ENCODE results near the gene RTF2.

Gene RTF2

GRCh38 chr20:56438284-56438683, 30.1 kb upstream of the RTF2 start:
- Histone ChIP-seq H3K27ac (ENCODE audit: low read depth, low read length) (no peak overlapping the region), H3K4me3 (ENCODE audit: low read depth, low read length) (no peak overlapping the region), H3K36me3 (ENCODE audit: control insufficient read depth, insufficient read depth, low read length) (no peaks in the 10 kb centered on the region), H3K9me3 (ENCODE audit: control insufficient read depth, insufficient read depth, low read depth, low read length) (no peaks in the 10 kb centered on the region), H3K27me3 (ENCODE audit: control insufficient read depth, insufficient read depth, low read length) (no peaks in the 10 kb centered on the region), H3K4me1 (ENCODE audit: control insufficient read depth, insufficient read depth, low read length) (no peaks in the 10 kb centered on the region), H3K9ac (ENCODE audit: low read length) (no peak overlapping the region)

DNA sequence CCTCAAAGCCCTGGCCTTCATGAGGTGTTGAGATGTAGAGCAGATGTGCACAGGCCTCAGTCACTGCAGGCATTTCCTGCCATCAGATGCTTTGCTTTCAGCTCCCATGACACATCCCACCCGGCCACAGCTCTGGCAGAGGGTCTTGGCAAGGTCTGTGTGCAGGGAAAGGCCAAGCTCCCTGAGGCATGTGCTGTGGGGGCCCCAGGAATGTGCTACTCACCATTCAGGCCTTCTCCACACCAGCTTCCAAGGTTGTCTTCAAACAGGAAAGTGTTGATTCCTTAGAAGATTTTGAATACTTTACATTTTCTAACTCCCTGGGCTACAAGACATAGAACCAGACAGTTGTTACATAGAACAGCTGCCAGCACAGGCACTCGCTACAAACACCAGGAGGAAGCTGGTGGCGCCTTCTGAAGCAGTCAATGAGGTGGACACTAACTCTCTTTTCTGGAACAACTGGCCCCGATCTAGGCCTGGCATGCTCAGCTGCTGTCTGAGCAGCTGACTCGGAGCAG, 28.6 kb upstream of the RTF2 start:
- 0 out of 2 replicates have a peak, but pooled peaks cover 5% of the 10 kb centered on the region for H3K4me1 ChIP-seq (ENCODE audit: control insufficient read depth, insufficient read depth, low read length)
- H3K27ac ChIP-seq (ENCODE audit: low read depth, low read length), result no peak overlapping the region
- H3K9me3 ChIP-seq (ENCODE audit: control insufficient read depth, insufficient read depth, low read depth, low read length), result no peaks in the 10 kb centered on the region
- H3K9ac ChIP-seq (ENCODE audit: low read length), result no peak overlapping the region
- H3K27me3 ChIP-seq (ENCODE audit: control insufficient read depth, insufficient read depth, low read length), result no peaks in the 10 kb centered on the region
- H3K36me3 ChIP-seq (ENCODE audit: control insufficient read depth, insufficient read depth, low read length), result no peaks in the 10 kb centered on the region
- no peak overlapping the region for H3K4me3 ChIP-seq (ENCODE audit: low read depth, low read length)

DNA sequence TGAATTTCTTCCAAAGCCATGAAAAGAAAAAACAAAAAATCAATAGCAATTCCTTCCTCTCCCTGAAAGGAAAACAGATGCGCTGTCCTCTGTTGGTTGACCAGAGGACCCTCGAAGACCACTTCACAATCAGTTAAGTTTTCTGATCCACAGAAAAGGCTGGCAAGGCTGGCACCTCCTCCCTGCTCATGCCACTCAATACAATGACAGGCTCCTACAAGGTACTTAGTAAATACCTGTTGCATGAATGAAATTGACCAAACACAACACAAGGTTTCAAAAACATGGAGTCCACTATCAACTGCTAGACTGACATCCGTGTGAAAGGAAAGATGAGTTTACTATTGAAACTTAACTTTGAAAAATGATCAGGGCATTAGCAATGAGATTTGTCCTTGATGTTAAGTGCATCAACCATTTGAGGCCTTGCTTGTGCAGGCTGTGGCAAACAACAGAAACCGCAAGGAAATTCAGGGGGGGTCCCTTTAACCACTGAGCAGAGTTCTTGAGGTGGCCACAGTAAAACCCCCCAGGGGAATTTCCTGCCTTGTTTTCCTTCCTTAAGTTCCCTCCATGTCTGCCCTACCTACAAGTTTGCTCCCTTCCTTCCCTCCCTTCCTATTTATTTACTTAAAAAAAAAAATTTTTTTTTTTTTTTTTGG, 27.9 kb upstream of the RTF2 start:
- Histone ChIP-seq H3K9me3 (ENCODE audit: control insufficient read depth, insufficient read depth, low read depth, low read length) (no peaks in the 10 kb centered on the region), H3K27ac (ENCODE audit: low read depth, low read length) (no peak overlapping the region), H3K4me3 (ENCODE audit: low read depth, low read length) (no peak overlapping the region), H3K9ac (ENCODE audit: low read length) (no peak overlapping the region), H3K4me1 (ENCODE audit: control insufficient read depth, insufficient read depth, low read length) (0 out of 2 replicates have a peak, but pooled peaks cover 5% of the 10 kb centered on the region), H3K27me3 (ENCODE audit: control insufficient read depth, insufficient read depth, low read length) (no peaks in the 10 kb centered on the region), H3K36me3 (ENCODE audit: control insufficient read depth, insufficient read depth, low read length) (no peaks in the 10 kb centered on the region)

- H3K27ac ChIP-seq (ENCODE audit: low read depth, low read length), result no peak overlapping the region
- no peaks in the 10 kb centered on the region for H3K9me3 ChIP-seq (ENCODE audit: control insufficient read depth, insufficient read depth, low read depth, low read length)
- H3K36me3 ChIP-seq (ENCODE audit: control insufficient read depth, insufficient read depth, low read length), result no peaks in the 10 kb centered on the region
- peaks cover 10% of the 10 kb centered on the region; the same call in 1 of the 2 replicates for H3K4me1 ChIP-seq (ENCODE audit: control insufficient read depth, insufficient read depth, low read length)
- H3K9ac ChIP-seq (ENCODE audit: low read length), result no peak overlapping the region
- H3K27me3 ChIP-seq (ENCODE audit: control insufficient read depth, insufficient read depth, low read length), result no peaks in the 10 kb centered on the region
- H3K4me3 ChIP-seq (ENCODE audit: low read depth, low read length), result no peak overlapping the region
Measured at GRCh38 chr20:56442389-56443365, 25.8 kb upstream of the RTF2 start.

GRCh38 chr20:56443654-56444540, 24.5 kb upstream of the RTF2 start:
- Histone ChIP-seq H3K9me3 (ENCODE audit: control insufficient read depth, insufficient read depth, low read depth, low read length) (no peaks in the 10 kb centered on the region), H3K4me1 (ENCODE audit: control insufficient read depth, insufficient read depth, low read length) (peaks cover 10% of the 10 kb centered on the region; the same call in 1 of the 2 replicates), H3K36me3 (ENCODE audit: control insufficient read depth, insufficient read depth, low read length) (no peaks in the 10 kb centered on the region), H3K27ac (ENCODE audit: low read depth, low read length) (no peak overlapping the region), H3K9ac (ENCODE audit: low read length) (no peak overlapping the region), H3K4me3 (ENCODE audit: low read depth, low read length) (no peak overlapping the region), H3K27me3 (ENCODE audit: control insufficient read depth, insufficient read depth, low read length) (no peaks in the 10 kb centered on the region)

DNA sequence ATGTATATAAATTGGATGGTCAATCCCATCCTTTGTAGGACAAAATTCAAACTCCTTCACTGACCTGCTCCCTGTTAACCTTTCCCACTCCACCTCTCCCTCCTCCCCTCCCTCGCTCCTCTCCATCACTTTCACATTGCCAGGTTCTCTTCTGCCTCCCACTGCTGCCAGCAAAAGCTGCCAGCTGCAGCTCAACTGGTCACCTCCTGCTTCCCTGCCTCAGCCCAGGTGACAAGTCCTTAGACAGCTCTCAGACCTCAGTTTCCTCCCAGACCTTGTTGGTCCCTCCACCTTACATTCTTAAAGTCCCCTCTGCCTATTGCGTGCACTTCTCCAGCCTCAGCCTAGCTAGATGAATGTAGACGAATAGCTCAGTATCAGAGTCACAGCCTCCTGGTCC, 23.3 kb upstream of the RTF2 start:
- Histone ChIP-seq H3K27ac (ENCODE audit: low read depth, low read length) (no peak overlapping the region), H3K27me3 (ENCODE audit: control insufficient read depth, insufficient read depth, low read length) (no peaks in the 10 kb centered on the region), H3K4me3 (ENCODE audit: low read depth, low read length) (no peak overlapping the region), H3K4me1 (ENCODE audit: control insufficient read depth, insufficient read depth, low read length) (peaks cover 10% of the 10 kb centered on the region; the same call in 1 of the 2 replicates), H3K36me3 (ENCODE audit: control insufficient read depth, insufficient read depth, low read length) (no peaks in the 10 kb centered on the region), H3K9me3 (ENCODE audit: control insufficient read depth, insufficient read depth, low read depth, low read length) (no peaks in the 10 kb centered on the region), H3K9ac (ENCODE audit: low read length) (no peak overlapping the region)

- Histone ChIP-seq H3K27ac (ENCODE audit: low read depth, low read length) (no peak overlapping the region), H3K4me1 (ENCODE audit: control insufficient read depth, insufficient read depth, low read length) (peaks cover 10% of the 10 kb centered on the region; the same call in 1 of the 2 replicates), H3K36me3 (ENCODE audit: control insufficient read depth, insufficient read depth, low read length) (no peaks in the 10 kb centered on the region), H3K9ac (ENCODE audit: low read length) (no peak overlapping the region), H3K9me3 (ENCODE audit: control insufficient read depth, insufficient read depth, low read depth, low read length) (no peaks in the 10 kb centered on the region), H3K4me3 (ENCODE audit: low read depth, low read length) (no peak overlapping the region), H3K27me3 (ENCODE audit: control insufficient read depth, insufficient read depth, low read length) (no peaks in the 10 kb centered on the region)
Measured at GRCh38 chr20:56445540-56445939, 22.9 kb upstream of the RTF2 start.

DNA sequence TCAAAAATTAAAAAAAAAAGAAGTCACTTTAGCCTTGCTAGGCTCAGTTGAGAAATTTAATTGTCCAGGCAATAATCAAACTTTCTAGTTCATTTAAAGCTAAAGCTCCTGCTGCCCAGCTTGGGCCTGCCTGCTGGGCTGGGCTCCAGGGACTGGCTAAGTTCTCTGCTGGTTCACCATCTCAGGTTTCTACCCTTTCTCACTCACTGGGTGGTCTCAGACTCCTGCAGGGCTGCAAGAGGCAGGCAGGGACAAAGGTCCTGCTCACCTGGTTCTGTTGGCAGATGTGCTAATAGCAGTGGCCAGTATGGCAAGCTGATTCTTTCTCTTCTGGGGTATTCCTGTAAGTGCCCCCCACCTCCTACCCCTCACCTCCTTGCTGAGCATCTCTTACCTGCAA, 21.2 kb upstream of the RTF2 start:
- no peak overlapping the region for H3K4me3 ChIP-seq (ENCODE audit: low read depth, low read length)
- no peak overlapping the region for H3K27ac ChIP-seq (ENCODE audit: low read depth, low read length)
- H3K9me3 ChIP-seq (ENCODE audit: control insufficient read depth, insufficient read depth, low read depth, low read length), result no peaks in the 10 kb centered on the region
- H3K27me3 ChIP-seq (ENCODE audit: control insufficient read depth, insufficient read depth, low read length), result peaks cover 6% of the 10 kb centered on the region
- H3K36me3 ChIP-seq (ENCODE audit: control insufficient read depth, insufficient read depth, low read length), result no peaks in the 10 kb centered on the region
- no peak overlapping the region for H3K9ac ChIP-seq (ENCODE audit: low read length)
- peaks cover 10% of the 10 kb centered on the region; the same call in 1 of the 2 replicates for H3K4me1 ChIP-seq (ENCODE audit: control insufficient read depth, insufficient read depth, low read length)

DNA sequence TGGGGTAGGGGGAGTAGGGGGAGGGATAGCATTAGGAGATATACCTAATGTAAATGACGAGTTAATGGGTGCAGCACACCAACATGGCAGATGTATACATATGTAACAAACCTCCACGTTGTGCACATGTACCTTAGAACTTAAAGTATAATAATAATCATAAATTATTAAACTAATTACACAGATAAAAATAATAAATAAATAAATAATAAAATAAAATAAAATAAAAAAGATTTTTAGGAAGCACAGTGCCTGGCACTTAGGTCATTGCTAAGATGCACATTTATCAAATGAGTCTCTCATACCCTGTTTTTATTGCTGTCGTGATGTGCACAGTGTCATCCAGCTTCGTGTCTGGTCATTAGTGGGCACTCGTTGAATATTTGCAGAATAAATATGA, 19.0 kb upstream of the RTF2 start:
- no peak overlapping the region for H3K27ac ChIP-seq (ENCODE audit: low read depth, low read length)
- no peaks in the 10 kb centered on the region for H3K9me3 ChIP-seq (ENCODE audit: control insufficient read depth, insufficient read depth, low read depth, low read length)
- H3K4me1 ChIP-seq (ENCODE audit: control insufficient read depth, insufficient read depth, low read length), result peaks cover 5% of the 10 kb centered on the region; the same call in 1 of the 2 replicates
- peaks cover 8% of the 10 kb centered on the region for H3K27me3 ChIP-seq (ENCODE audit: control insufficient read depth, insufficient read depth, low read length)
- H3K9ac ChIP-seq (ENCODE audit: low read length), result no peak overlapping the region
- H3K4me3 ChIP-seq (ENCODE audit: low read depth, low read length), result no peak overlapping the region
- no peaks in the 10 kb centered on the region for H3K36me3 ChIP-seq (ENCODE audit: control insufficient read depth, insufficient read depth, low read length)

- peaks cover 5% of the 10 kb centered on the region; the same call in 1 of the 2 replicates for H3K4me1 ChIP-seq (ENCODE audit: control insufficient read depth, insufficient read depth, low read length)
- peaks cover 8% of the 10 kb centered on the region for H3K27me3 ChIP-seq (ENCODE audit: control insufficient read depth, insufficient read depth, low read length)
- no peak overlapping the region for H3K27ac ChIP-seq (ENCODE audit: low read depth, low read length)
- H3K4me3 ChIP-seq (ENCODE audit: low read depth, low read length), result no peak overlapping the region
- no peak overlapping the region for H3K9ac ChIP-seq (ENCODE audit: low read length)
- no peaks in the 10 kb centered on the region for H3K36me3 ChIP-seq (ENCODE audit: control insufficient read depth, insufficient read depth, low read length)
- no peaks in the 10 kb centered on the region for H3K9me3 ChIP-seq (ENCODE audit: control insufficient read depth, insufficient read depth, low read depth, low read length)
Measured at GRCh38 chr20:56451056-56451765, 17.2 kb upstream of the RTF2 start.

Data from HUES6 (cell line).